Left renal cortex interstitium (tissue), 4 donors: ENCODE results near the gene CDH8. TPM values are rescaled to one million over a fixed set of nuclear protein-coding genes. Genes with fewer than 3 reads are reported as not detected.
"Not testable (repeated sequence)": the region's sequence is repeated elsewhere in the genome, so short reads cannot be mapped to it uniquely, and the experiment has no call there.

Source experiments
- DNase-seq, 4 donors: peaks; one replicate each; pipeline ENCODE4 v3.0.0-alpha.2; 2013; ENCODE audit warnings: low read depth in 4 of 4, low spot score in 2 of 4, missing footprints in 1 of 4
- polyA plus RNA-seq, 4 donors: library from polyadenylated mRNA; unstranded; fragments of 120-200 nt; gene quantifications; one replicate each; pipeline ENCODE4 v1.2.1, GENCODE V29; 2013; ENCODE audit not compliant: insufficient read length in 4 of 4

The CDH8 gene
- polyA plus RNA-seq, 4 donors, result 3.5 to 5.8 (median 4.1) TPM

DNA sequence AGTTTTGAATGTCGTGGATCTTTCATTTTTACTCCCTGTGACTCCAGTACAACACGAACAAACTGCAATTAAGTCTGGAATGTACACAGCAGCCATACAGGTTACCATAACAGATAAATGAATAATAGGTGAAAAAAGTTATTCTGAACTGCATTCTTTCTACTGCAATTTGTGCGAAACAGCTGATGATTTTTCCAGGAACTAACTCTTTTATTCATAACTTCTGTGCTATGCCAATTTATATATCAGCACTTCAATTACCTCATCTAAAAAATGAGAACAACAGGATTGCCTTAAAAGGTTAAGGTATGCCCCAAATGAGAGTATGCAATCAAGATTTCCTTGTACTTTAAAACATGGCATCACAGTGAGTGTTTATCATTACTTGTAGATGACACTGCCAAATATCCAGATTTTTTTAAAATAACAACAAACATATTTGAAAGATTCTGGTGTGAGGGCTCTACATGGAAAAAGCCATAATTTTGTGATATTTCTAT lies 238.9 kb downstream of the CDH8 start:
- DNase-seq, result no peak

DNA sequence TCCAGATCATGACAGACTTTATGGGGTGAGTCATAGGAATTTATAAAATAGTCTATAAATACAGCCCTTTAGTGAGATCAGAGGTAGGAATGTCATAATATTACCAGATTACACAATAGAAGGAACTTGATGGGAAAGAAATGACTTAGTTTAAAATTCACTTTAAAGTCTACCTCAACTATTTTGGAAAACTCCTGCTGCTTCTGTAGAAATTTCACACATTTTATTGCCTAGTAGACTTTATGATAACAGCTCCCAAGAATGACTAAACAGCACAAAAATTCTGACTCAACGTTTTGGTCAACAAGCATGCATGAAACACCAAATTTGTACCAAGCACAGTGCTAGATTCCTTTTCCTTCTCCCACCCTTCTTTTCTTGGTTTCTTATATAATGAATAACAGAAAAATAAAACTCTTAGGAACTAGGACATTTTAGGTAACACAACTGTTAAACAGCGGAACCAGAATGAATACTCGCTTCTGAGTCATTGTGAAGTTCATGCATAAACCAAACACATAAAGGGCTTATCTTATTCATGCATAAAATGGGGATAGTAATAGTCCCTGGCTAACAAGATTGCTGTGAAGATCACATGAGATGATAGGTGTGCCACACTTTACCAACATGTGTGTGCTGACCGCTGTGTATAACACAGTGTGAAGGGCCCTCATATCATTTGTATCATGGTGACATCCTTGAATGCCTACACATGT lies 243.9 kb downstream of the CDH8 start:
- DNase-seq, result no peak

DNA sequence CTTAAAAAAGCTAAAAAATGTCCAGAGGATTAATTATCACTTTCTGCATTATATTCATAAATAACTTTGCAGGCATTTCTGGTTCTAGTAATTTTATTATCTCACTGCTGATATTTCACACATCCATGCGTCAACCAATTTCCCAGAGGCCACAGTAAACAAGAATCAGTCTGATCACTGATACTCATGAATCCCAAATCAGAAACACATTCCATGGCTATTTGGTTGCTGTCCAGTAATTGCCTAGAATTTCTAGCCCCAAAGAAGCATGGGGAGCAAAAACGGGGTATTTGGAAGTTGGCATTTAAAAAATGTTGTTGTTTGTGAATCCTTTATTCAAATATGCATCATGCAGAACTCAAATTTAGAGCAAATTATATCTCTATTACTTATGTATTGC lies 244.8 kb downstream of the CDH8 start:
- no peak for DNase-seq

DNA sequence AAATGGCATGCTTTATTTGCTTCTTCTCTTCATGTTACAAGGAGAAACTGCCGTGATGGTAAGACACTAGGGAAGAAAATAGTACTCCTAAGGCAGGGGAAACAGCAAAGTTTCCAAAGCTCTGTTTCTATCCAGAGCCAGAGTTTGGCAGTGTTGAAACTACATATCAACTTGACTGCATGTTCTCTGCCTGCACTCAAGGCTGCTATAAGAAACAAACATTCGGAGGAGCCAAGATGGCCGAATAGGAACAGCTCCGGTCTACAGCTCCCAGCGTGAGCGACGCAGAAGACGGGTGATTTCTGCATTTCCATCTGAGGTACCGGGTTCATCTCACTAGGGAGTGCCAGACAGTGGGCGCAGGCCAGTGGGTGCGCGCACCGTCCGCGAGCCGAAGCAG lies 254.4 kb downstream of the CDH8 start:
- DNase-seq, result not testable (repeated sequence)

DNA sequence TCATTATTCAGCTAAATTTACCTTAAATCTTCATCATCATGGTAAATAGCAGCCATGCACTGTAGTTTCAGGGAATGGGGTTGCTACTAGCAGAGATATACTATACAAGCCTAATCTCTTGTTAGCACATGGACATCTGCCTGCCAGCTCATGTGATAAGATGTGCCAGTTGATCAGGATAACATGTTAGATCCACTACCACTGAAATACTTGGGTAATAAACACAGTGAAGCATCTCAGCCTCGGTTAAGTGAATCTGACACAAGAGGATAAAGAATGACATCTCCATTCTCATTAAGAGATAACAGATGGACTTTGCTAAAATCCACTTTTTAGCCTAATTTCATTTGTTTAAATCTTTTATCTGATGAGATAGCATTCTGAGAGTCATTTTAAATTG lies 256.1 kb downstream of the CDH8 start:
- no peak for DNase-seq

DNA sequence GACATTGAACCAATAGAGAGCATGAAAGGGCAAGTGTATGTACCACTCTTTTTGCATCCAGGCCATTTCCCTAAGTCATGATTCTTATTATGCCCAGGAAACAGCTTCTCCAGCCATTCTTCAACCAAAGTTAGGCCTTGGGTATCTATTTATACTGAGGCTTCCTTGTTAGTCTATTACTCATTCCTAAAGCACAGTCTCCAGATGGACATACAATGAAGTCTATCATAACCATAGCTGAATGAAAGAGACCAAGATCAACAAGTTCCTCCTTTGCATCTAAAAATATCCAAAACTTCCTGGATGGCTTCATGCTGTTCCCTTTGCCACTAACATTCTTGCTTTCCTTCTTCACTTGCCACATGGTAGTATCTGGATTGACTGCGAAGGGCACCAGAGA lies 265.9 kb downstream of the CDH8 start:
- no peak for DNase-seq

DNA sequence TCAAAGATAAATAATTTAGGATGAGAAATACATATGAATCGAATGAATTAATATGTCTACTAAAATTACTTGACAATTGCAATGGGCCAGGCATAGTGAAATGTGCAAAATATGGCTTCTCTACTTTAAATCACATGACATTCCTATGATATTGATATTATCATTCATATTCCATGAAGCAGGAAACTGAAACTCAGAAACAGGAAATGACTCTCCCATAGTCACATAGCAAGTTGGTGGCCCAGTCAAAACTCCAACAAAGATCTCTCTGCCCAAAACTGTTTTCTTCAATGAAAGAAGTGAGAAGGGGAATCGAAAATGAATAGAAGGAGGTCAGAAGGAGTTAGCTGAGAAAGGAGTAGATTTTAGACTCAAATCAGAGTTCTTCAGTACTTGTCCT lies 272.2 kb downstream of the CDH8 start:
- DNase-seq, result no peak

DNA sequence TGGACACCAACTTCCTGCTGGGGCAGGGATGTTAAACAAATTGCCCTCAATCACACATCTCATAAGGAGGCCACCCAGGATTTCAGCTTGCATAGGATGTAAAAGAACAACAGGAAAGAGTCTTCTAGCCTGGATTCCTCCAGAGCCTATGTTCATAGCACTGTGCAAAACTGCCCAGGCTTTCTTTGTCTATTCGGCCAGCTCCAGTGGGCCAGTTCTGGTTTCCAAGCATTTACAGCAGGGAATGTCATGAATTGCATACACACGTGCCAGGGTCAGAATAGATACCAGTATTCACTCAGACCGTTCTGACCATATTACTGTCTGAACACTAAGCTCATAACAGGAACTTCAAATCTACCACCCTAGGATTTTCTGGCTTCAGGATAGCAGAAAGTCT lies 273.2 kb downstream of the CDH8 start:
- DNase-seq, result no peak

DNA sequence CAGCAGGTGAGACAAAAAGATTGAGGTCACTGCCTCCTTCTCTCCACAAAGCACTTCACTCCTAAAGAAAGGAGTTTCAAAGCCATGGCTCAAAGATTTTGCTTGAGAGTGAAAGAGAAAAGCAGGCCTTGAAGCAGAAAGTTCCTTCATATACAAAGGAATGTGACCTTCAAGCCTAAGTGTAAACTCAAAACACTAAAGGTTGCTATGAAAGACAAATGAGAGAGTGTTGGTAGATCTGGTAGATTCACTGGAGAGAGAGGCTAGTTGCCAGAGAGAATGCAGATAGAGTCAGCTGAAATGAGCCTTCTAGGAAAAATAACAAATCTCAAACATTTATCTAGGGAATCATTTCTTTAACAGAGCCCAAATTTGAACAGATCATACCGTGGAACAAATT lies 305.2 kb downstream of the CDH8 start:
- no peak for DNase-seq

DNA sequence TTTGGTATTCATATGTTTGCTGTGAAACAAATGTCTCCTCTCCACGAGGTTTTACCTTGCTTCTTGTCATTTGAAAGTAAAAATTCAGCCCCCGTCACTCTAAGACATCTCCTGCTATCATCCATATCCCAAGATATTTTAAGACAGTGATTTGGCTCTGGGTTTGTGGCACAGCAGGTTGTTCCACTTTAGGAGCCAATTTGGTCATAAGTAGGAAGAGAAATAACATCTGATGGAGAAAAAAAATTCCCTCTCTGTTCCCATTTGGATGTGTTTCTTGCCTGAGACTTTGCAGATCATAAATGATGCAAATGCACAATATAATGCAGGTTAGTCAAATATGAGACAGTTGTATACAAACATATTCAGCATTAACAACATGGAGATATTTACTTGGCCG lies 309.5 kb downstream of the CDH8 start:
- DNase-seq, result no peak

DNA sequence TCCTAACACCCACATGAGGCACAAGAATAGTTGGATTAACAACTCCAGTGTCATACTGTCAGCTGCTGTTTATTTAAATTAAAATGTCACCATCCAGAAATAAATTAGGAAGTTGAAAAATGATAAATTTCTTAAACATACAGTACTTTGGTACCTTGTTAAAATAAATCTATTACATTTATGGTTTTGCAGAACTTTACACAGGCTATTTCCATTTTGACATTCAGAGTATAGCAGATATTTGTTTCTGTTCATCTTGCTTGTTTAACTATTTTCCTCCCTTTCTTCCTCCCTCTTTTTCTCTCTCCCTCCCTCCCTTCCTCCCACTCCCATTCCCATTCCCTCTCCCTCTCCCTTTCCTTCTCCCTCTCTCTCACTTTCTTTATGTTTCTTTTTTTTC lies 310.1 kb downstream of the CDH8 start:
- DNase-seq, result no peak

DNA sequence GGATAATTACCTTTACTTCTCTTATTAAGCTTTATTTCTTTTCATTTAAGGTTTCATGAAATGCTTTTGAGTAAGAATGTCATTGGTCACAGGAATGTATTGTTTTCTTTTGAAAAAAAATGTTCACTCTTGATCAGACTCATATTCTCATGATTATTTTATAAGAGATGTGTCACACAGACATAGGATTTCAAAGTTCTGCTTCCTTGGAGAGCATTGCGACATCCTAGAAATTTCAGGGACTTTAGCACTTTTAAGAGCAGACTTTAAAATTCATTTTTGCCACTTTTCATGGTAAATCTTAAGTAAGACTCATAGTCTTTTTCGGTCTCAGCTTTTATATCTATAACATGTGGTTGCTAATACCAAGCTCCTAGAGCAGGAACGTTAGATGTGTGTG lies 314.7 kb downstream of the CDH8 start:
- no peak for DNase-seq

DNA sequence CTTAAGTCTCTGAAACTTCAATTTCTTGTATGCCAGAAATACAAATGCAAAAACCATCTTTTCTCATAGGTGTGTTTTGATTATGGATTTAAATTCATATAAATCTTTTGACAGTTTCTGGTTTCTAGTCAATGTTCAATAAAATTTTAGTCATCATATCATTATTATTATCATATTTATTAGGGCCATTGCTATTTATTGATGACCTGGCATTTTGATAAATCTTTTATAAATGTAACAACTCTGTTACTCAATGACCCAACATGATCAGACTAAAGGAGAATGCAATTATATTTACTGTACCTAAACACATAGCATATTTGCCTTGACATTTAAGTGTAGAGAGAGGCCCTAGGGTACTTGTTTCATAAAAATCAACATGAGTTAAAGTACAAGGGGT lies 320.8 kb downstream of the CDH8 start:
- no peak for DNase-seq

DNA sequence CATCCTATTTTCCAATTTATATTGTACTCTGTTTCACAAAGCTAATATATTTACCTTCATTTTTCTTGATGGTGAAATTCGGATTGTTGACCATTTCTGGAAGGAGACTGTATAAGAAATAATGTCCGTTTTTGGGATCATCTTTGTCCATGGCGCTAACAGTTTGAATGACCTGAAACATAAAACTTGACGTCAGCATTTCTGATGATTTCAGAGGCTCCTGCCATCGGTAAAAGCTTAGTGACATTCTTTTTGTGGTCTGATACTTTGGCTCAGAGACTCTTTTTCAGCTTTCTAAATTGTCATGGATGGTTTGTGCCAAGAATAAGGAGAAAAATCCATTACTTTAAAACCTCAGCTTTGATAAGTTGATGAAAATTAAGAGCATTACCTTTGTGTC lies 322.5 kb downstream of the CDH8 start:
- DNase-seq, result no peak

DNA sequence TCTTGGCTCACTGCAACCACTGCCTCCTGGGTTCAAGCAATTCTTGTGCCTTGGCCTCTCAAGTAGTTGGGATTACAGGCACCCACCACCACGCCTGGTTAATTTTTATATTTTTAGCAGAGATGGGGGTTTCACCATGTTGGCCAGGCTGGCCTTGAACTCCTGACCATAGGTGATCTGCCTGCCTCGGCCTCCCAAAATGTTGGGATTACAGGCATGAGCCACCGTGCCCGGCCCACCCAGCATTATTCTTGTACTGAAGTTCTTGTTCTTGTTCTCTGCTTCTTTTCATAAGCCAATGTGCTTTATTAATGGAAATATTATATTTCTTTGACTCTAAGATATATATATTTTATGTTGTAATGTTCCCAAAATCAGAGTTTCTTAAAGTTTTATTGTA lies 336.6 kb downstream of the CDH8 start:
- not testable (repeated sequence) for DNase-seq

DNA sequence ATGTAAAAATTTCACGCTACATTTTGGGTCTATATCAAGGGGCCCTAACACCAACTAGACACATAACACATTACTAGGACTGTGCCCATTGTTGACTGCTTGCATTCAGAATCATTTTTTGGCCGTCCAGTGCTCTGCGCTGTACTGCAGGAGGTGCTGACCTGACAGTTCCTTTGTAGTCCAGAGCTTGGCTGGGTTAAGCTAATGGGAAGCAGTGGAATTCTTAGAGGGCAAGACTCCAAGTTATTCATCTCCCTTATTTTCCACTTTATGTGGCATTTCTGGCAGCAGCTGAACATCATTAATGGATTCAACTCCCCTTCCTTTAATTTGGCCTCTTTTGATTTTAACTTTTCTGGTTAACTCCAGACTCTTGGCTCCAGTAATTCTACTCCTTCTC lies 351.7 kb downstream of the CDH8 start:
- no peak for DNase-seq

DNA sequence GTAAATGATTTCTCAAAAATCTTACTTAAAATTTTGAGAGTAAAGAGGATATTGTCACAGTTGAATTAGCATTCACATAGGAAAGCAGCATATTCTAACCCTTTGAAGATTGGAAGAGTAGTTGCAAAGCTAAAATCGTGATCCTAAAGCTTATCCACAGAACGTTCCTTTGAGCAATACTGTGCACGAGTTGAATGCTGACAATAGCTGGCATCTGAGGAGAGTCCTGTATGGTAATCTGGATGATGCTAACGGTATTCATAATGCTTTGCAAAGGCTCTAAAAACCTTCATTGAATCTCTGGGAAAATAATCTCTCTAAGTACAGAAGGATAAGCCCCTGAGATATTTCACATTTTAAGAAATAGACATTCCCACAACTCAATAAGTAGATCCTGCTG lies 354.6 kb downstream of the CDH8 start:
- DNase-seq, result no peak

DNA sequence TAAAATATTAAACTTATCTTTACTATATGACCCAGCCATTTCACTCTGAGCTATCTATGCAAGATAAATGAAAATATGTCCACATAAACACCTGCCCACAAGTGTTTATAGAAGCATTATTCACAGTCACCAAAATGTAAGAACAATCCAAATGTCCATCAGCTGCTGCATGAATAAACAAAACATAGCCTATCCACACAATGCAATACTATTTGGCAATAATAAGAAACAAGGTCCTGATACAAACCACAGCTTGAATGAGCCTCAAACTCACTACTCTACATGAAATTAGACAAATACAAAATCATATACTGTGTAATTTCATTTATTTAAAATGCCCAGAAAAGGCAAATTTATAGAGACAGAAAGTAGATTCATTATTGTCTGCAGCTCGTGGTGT lies 355.1 kb downstream of the CDH8 start:
- no peak for DNase-seq

DNA sequence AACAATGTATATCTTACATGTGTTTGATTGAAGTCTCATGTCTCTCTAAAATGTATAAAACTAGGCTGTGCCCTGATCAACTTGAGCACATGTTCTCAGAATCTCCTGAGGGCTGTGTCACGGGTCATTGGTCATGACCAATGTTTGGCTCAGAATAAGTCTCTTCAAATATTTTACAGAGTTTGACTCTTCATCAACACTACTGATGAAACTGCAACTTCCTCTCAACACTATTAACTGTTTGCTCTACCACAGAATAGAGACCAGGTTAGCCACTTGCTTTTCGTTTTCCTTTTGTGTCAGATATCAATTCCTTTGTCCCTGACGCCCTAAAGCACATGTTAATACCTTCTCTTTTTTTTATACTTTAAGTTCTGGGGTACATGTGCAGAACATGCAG lies 358.1 kb downstream of the CDH8 start:
- DNase-seq, result no peak

DNA sequence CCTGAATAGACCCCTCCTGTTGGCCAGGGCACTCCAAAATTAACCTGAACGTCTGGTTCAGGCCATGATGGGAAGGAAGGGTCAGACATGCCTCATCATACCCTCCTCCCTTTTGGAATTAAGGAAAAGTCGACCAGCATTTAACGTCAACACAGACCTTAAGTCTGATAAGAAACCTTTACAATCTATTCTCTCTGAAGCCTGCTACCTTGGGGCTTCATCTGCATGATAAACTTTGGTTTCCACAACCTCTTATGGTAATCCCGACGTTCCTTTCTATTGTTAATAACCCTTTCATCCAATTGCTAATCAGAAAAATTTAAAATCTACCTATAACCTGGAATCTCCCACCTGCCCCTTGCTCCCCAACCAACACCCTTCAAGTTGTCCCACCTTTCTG lies 358.5 kb downstream of the CDH8 start:
- no peak for DNase-seq

DNA sequence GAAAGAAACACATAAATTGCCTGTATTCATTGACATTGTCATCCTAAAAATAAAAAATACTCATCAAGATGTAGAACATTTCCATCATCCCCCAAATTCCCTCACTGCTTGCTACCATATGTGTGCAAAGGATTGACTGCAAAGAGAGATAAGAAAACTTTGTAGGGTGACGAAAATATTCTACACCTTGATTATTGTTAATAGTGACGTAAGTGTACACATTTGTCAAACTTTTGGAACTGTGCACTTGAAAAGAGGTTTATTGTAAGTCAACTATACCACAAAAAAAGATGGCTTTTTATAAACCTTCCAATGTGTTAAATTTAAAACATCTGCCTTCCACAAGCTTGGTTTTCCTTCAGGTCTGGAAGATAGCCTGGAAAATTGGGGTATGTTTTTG lies 359.5 kb downstream of the CDH8 start:
- DNase-seq, result no peak

DNA sequence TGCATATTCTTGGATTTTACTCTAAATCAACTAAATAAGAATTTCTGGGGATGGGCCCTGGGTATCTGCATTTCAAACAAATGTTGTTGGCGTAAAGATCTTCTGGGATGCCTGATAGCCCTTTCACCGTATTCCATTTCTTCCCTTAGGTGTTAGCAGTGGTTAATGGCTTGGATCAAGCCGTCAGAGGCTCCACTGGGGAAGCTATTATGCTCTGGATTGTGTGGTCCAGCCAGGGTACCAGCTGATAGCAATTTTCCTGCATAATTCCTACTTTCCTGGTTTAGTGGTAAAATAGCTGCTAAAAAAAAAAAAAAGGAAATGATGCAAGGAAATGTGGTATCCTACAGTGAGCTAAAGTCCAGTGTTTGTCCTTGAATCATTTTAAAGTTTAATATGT lies 365.1 kb downstream of the CDH8 start:
- DNase-seq, result no peak

DNA sequence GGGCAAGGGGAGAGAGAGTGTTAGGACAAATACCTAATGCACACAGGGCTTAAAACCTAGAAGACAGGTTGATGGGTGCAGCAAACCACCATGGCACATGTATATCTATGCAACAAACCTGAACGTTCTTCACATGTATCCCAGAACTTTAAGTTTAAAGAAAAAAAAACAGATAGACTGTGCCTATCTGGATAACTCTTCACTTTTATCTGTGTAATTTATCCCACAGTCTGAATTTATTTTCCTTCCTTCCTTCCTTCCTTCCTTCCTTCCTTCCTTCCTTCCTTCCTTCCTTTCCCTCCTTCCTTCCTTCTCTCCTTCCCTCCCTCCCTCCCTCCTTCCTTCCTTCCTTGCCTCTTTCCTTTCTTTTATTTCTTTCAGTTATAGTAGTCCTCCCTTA lies 370.7 kb downstream of the CDH8 start:
- DNase-seq, result no peak
